DMS 273 treated with DMSO at 0.1 percent for 48 hours (cell line): ENCODE results near the gene PBX3.
A peak's percentile ranks its signal among the peaks of the same experiment; 100 is the strongest.

Experiments used
- DNase-seq: peaks from one replicate; lab custom pipeline; 2025; lab: John Stamatoyannopoulos, UW

The PBX3 gene

DNA sequence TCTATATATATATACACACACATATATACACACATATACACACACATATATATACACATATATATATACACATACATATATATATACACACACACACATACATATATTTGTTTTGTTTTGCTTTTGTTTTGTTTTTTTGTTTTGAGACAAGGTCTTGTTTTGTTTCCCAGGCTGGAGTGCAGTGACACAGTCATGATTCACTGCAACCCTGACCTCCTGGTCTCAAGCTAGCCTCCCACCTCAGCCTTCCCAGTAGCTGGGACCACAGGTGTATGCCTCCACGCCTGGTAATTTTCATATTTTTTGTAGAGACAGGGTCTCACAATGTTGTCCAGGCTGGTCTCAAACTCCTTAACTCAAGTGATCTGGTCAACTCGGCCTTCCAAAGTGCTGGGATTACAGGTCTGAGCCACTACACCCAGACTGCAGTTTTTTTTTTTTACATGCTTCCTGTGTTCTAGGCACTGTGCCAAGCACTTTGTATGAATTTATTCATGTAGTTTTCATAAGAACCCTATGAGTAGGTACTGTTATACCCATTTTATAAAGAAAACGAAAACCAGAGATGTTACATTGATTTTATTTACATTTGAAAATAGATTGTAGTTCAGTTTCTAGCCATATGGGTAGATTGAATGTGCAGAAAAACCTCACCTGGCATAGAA lies 120.7 kb downstream of the PBX3 start:
- no peak for DNase-seq

DNA sequence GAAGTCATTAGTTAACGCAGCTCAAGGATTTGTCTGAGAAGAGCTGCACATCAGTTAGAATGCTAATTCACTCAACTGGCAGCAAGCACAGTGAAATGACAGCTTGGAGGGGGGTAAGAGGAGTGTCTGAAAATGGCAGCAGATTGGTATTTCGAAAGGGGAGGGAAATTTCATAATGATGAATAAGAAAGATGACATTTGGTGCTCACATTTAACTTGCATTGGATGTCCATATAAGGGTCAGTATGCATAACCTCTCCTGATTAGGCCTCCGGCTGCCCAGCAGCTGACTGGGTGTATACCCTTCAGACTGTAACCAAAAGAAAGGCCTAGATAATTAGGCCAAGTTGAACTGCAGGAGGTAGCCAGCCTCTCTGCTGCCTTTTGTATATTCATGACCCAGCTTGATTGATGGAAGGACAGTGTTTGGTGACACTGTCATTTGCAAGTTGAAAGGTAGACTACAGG lies 131.0 kb downstream of the PBX3 start:
- DNase-seq, result peak; percentile 52

DNA sequence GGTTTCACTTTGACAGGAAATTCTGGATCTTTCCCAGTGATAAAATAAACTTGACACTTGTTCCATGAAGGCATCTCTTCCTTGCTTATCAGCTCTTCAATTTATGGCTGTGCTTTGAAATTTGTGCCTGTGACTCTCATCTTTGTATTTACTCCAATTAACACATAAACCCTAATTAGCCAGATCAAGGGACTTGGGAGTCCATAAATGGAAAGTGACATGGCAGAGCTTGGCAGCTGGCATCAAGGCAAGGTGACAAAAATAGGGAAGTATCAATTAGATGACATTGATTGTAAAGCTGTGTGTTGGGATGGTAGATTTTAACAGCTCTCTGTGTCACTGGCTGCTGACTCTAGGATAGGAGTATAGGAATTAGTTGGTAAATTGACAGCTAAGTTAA lies 133.9 kb downstream of the PBX3 start:
- no peak for DNase-seq

DNA sequence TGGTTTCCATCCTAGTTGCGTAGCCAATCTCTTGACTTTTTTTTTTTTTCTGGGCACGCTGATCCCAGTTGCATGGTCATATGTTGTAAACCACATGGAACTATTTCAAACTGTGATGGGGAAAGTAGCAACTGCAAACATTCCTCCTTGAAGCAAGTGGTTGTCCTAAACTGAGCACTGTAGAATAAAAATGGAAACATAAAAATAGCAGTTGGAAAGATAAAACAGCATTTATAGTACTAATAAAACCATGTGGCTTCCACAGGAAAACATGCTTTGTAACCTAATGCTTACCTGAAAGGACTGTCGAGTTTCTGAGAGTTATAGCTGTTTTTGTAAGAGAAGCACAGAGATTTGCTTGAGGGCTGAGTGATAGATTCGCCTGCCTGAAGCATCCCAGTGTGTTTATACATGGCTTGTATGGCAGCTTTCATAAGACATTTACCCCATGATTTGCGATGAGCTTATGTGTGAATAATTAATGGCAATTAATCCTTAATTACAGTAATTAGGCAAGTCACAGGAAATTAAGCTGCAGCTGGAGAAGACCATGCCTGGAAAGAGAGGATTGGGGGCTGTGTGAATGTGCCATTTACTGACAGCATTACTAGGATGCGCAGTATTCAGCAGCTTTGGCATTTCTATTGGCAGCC lies 136.5 kb downstream of the PBX3 start:
- DNase-seq, result peak; percentile 5

DNA sequence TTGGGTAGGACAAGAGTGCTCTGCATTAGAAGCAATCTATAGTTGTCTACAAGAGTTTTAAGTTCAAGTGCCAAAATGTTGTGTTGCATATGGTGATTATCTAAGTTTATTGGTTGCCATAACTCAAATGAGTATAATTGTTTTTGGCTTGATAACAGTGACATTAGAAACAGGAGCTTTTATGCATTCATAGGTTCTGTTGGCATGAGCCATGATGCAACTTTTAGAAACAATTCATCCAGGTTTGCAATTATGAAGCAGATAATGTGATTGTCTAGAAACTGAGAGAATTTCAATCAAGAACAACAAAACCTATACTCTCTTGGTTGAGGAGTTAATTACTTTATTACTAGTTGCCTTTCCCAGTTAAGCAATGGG lies 137.0 kb downstream of the PBX3 start:
- DNase-seq, result no peak

DNA sequence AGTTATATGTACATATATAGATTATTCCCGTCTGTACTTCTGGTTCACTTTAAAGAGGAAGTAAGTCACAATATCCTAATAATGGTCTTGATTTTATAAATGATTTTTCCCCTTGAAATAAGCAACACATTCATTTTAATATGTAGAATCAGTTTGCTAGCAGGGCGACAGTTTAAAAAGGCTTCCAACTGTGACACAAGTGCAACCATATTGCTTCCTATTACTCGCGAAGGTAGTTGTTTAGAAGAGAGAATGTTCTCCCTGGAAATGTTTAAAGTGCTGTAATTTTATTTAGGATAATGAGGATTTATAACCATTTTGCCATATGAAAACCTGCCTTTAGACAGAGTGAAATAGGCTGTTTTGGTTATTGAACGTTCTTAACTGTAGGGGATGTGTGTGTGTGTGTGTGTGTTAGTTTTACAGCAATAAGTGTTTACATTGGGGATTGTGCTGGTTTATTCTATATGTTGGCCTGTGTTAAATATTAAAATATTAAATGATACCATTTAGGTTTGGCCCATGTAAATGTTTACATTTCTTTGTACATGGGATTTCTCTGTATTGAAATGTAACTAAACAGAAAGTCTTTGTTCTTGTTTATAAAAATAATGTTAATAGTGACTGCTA lies 138.3 kb downstream of the PBX3 start:
- no peak for DNase-seq

DNA sequence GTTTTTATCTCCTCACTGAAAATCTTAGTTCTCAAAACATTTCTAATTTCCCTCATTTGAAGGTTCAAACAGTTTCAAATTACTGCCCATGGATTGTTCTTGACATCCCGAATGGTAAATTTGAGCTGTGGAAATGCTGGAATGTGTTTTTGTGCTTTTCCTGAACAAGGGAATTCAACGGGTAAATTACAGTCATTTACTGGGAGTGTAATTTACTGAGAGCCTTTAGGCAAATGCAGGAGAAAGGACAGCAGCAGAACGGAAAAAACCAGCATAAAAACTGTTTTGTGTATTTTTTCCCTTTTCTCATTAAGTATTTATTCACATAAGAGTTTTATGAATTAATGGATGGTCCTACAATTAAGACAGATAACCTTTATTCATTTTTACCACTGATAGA lies 139.2 kb downstream of the PBX3 start:
- no peak for DNase-seq

DNA sequence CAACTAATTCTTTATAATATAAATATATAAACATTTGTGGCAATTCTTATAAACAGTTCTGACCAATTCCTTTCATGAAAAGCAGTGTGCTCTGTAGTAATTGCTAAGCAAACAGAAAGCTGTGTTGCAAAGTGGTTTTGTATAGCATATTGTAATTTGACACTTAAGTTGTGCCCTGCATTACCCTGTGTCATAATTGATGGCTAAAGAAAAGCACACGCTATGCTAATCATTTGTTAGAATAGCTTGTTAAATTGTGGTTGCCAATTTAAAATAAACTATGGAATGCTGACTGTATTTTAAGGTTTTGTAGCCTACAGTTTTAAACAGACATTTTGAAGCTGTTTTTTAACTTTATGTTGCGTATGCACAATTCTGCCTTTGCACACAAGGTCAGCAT lies 140.0 kb downstream of the PBX3 start:
- peak; percentile 56 for DNase-seq

DNA sequence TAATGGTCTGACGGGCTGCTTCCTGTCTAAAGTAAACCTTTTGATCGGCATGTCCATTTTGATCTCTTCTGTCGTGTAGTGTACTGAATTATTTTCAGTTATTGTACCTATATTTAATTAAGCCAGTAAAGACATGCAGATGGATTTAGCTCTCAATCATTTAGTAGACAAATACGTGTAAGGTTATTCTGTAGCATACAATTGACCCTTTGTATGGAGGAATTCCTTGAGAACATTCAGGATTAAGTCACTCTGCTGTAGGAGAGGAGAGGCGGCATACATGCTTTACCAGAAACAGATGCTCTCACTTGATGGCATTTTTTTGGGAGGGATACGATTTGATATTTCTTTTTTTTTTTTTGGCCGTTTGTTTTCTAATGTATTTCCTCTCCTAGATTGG lies 141.0 kb downstream of the PBX3 start:
- no peak for DNase-seq

DNA sequence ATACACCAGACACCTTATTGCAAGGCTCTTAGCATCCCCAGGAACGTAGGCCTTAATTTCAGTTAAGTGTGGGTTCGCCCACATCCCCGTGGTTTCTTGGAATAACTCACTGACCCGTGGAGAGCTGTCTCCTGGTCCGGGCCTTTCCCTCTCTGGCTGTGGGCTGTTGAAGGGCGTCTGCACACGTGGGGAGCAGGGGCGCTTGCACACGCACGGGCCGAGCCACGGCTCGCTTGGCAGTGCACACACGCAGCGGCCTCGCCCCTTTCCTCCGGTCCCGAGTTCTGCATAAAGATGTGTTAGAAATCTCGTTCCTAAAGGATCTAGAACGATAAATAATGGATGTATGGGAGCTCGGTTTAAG lies 141.9 kb downstream of the PBX3 start:
- DNase-seq, result no peak

DNA sequence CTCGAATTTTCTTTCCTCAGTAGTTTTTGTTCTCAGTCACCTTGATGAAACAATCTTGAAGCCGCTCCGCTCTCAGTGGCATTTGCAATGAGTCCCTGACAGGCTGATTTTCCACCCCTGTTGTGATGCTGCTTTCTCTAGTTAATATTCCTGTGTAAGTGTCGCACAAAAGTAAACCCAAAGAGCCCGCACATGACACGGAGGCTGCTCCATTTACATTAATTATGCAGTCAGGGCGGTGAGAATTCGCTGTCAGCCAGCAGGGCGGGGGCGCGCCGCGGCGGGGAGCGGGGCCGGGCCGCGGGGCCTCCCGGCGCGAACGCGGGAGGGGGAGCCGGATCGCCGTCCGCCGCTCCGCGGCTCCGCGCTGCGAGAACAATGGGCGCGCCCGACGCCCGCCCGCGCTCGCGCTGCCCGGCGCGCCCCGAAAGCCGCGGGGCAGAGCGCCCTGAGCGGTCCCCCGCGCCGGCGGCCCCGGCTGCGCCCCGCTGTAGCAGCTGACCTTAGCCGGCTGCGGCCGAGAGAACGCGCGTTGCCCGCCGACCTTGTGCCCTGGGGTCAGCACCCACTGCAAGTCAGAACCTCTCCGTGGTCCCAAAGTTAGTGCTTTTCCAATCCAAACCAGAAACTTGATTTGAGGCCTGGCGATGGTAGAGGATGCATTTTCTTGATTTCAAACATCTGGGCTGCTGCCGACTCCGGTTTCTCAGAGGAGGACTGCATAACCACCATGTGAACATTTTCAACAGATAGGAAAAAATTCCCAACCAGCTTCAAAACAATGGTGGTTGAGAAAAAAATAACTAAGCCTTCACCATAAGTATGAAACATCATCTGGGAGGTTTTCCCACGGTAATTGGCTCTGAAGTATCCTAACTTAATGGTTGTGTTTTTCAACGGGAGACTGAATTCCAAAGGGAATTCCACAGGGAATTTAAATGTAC lies 142.6 kb downstream of the PBX3 start:
- DNase-seq, result peak; percentile 23

DNA sequence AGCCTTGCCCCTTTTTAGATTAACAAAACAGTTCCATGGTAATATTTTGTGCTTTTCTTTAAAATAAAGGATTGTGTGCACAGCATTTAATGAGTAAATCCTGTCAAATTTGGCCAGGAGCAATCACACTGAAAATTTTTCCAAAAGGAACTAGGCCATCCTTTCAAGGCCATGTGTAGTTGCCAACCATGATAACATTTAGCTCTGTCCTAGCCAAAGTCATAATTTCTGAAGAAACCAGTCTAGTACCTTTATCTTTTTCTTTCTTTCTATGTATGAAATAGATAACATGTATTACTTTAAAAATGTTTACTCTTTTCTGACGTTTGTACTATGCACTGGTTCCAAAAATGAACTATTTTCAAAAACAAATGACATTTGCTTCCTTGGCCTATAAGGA lies 143.7 kb downstream of the PBX3 start:
- no peak for DNase-seq

DNA sequence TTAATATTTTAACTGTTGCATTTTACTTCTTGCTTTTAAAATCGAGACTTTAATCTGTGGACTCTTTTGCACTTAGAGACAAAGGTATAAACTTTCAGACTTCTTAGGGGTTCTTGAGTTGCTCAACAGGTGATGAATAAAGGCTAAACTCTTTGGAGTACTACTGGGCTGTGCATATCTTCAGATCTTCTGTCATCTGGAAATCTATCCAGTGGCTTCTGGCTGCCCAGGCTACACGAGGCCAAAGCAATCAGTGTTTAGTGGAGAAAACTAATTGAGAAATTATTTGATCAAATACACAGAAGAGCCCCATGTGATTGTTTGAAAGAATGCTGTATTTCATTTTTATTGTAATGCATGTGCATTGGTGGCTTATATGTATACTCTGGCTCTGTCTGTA lies 146.1 kb downstream of the PBX3 start:
- DNase-seq, result no peak

DNA sequence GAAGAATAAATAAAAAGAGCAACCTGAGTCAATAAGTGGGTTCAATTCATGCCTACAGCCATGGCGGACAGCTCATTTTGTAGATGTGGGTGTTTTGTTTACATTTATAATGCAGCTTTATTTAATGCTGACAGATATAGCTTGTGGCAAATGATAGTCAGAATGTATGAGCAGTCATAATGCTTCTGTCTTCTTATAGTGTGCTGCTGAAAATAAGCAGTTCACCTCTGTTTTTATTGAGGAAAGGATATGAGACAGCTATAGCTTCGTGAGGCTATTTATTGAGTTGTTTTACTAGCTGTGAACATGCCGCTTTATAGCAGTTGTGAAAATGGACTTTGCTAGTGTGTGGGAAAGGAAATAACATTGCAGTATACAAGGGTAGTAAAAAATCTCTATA lies 147.4 kb downstream of the PBX3 start:
- DNase-seq, result no peak

DNA sequence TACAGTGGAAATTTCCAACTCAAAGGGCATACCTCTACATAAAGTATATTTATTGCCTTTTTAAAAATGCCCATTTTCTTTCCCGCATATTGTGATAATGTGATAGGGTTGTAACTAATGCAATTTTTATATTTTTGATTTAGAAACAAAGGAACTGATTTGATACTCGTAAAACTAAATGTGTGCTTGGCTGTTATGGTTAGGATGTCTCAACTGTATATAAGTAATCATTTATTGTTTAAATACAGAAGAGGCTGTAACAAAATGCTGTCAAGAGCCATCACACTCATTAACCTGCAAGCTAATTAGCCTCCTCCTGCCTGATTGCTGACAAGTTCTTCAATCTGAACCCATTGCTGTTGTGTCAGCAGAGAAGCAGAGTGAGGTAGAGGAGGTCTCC lies 149.2 kb downstream of the PBX3 start:
- DNase-seq, result no peak

DNA sequence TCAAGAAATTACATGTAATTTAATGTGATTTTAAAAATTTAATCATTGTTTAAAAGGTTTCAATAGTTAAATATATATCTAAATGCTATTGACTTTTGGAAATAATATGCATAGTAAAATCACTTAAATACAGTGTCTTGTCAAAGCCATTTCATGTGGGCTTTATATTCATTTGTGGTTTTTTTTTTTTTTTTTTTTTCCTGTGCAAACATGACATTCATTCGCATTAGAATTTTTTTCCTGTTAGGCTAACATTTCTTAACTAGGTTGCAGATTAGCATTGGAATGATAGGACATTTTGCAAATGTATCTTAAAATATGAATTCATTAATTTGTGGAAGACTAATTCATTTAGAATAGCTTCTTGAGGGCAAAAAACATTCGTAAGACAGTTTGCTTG lies 149.8 kb downstream of the PBX3 start:
- no peak for DNase-seq

DNA sequence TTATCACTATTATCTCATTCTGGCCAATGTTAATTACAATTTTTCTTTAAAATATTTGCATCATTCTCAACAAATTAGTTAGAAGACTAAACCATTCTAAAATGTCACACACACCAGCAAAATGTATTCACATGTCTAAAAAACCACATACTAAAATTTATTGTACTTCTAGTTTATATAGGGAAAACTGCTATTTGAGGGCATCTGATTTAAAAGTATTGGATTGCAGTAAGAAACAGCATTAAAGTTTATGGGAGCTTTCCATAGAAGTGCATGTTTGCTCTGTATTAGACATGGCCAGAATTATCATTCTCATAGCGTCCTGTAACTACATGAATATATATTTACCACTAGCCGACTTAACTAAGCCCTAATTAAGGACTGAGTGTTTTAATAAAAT lies 150.3 kb downstream of the PBX3 start:
- DNase-seq, result no peak

DNA sequence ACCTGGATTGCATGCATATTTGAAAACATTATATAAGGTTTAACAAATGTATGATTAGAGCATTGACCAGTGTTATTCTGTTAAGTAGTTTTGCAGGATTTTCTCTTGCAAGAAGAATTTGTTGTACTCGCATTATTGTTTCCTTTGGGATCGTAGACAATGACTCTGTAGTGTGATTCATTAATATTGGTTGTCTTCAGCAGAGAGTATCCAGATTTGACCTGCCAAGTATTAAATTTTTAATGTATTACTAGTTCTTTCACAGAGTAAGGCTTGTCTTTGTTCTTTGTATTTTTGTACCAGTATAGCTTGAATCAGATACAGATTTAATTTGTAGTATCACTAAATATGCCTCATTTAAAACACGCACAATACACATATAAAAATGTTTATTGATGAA lies 155.0 kb downstream of the PBX3 start:
- no peak for DNase-seq

DNA sequence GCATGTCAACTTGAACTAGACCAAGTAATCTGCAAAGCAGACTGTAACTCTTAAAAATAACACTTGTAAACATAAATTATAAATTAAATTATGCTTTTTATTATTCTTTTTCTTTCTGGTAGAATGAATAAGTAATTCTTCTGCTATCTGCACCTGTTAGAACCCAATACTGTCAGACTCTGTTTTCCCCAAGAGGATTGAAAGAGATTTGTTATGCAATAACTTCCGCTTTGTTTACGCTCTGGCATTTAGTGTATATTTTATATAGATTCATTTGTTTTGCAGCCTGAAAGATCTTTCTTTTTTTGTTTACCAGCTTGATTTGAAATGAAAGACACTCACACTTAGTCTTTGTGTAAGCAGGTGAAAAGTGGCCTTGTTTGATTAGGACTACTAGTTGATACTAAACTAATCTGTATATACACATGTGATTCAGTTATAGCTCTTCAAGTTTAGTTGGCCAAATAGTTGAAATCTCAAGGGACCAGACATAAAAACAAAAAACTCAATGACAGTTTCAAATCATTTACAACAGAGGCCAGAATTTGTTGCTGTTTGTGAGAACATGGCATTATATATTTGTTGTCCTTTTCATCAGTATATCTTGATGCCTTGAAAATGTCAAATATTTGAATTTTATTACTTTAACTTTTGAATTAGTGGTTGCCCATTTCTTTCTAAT lies 155.8 kb downstream of the PBX3 start:
- no peak for DNase-seq

DNA sequence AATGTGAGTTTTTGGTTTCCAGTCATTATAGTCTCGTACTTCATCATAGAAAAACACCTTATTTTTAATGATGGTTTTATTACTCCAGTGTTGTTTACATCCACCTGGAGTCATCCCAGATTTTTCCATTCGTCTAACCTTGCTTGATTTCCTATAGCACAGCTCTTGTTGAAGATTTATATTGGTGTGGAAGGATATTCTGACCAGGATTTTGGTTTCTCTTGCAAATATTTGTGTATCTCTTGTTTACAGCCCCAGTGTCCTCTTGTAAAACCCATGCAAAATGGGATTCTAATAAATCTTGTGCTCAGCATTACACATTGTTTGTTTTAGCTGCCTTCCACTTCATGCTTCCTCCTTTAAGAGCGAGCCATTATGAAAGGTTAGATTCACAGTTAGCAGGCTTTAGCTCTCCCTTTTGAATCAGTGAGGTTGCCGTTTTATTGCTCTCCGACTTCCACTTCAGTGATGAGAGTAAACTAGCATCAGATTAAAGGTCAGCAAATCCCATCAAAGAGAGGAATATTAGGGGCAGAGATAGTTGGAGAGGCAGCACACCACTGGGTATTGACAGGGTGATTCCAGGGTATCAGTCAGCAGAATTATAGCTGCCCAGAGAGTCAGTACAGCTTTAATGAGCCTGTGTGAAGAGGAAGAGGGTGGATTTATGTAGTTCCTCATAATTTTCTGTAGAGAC lies 157.1 kb downstream of the PBX3 start:
- DNase-seq, result no peak

DNA sequence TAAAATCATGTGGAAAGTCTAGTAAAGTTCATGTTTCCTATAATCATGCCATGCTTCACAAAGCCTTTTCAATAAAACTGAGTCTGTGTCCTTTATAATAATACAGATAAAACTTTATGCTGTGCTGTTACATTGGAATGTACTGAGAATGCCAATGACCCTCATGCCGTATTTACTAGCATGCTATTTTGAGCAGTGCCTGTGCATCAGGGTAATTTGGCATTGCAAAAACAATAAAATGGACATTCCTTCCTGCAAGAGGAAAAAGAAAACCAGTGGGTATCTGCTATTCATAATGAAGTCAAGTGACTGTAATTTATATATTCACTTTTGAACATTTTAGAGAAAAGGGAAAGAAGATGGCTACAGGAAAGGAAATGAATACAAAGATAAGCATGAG lies 159.0 kb downstream of the PBX3 start:
- no peak for DNase-seq
